NCI-H446 (cell line): ENCODE data around the gene SPATA20.
A peak's percentile ranks its signal among the peaks of the same experiment; 100 is the strongest.

ENCODE experiments used
- DNase-seq, 2 experiments: peaks; one replicate each; lab custom pipeline; 2025; lab: John Stamatoyannopoulos, UW

The SPATA20 gene

GRCh38 chr17:50559674-50560184 lies 12.8 kb downstream of the SPATA20 start:
- DNase-seq: no peak

DNA sequence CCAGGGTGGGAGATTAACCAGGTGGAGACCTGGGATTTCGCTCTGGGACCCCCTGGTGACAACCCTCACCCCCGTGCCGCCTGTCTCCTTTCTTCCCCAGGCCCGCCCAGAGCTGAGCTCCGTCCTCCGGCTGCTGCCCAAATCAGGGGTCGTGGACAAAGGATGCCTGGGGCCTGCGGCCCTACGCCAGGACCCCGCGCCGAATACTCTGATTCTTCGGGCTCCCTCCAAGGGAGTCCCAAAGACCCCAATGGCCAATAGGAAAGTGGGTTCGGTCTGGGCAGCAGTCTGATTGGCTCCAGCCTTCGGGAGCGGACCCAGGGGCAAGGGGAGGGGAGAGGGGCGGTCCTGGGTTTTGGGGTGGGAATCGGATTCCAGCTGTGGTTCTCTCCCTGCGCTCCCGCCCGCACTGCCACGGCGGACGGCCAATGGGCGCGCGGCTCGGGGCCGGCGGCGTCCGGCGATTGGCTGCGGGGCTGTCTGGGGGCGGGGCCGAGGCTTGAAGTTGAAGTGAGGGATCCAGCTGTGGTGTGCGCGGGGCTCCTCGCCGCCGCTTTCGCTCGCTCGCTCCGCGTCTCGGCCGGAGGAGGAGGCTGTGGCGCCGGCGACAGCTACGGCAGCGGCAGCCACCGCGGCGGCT lies 13.3 kb downstream of the SPATA20 start, which contains the start of gene CACNA1G:
Gene CACNA1G (plus strand): TSS at position 531 of the 640 bp plus-strand sequence. CDS start 745 bp downstream, outside the sequence.
- peak; percentile 18 to 74 for DNase-seq

- no peak for DNase-seq
Observed at GRCh38 chr17:50560931-50561745, 14.2 kb downstream of the SPATA20 start.

- DNase-seq: no peak
Observed at GRCh38 chr17:50561746-50562141, 14.8 kb downstream of the SPATA20 start.

- no peak for DNase-seq
Observed at GRCh38 chr17:50562242-50563091, 15.5 kb downstream of the SPATA20 start.

GRCh38 chr17:50563092-50563511 lies 16.1 kb downstream of the SPATA20 start:
- no peak for DNase-seq

- peak in 1 of 2 experiments; percentile 18 for DNase-seq
Observed at GRCh38 chr17:50564916-50565315, 17.9 kb downstream of the SPATA20 start.

GRCh38 chr17:50565402-50566350 lies 18.7 kb downstream of the SPATA20 start:
- peak; percentile 14 to 23 for DNase-seq

DNA sequence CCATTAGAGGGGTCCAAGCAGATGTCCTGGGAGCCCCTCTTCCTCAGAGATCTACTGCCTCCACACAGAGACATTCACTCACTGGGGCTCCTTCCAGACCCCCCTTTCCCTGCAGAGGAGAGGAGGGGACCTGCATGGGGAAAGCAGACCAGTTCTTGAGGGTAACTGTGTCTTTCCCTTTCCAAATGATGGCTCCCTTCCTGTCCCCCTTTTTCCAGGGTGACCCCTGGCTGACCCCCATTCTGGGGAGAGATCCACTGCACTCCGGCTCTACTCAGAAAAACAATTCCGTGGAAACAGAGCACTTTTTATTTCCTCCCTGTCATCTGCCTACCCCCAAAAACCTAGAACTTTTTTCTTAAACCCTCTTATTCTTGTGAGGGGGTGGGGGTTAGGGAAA lies 19.9 kb downstream of the SPATA20 start:
- DNase-seq: no peak

DNA sequence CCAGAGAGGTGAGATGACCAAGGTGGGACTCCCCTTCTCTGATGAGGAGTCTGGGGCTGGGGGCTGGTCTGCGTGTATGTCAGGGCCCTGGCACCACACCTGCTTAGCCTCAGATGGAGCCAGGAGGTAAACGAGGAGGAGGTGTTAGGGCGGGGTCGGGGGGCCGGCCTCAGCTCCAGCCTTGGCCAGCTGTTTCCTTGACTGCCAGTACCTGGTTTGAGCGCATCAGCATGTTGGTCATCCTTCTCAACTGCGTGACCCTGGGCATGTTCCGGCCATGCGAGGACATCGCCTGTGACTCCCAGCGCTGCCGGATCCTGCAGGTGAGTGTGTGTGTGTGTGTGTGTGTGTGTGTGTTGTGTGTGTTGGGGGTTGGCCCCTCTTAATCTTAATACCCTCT lies 21.7 kb downstream of the SPATA20 start:
- DNase-seq: no peak

DNA sequence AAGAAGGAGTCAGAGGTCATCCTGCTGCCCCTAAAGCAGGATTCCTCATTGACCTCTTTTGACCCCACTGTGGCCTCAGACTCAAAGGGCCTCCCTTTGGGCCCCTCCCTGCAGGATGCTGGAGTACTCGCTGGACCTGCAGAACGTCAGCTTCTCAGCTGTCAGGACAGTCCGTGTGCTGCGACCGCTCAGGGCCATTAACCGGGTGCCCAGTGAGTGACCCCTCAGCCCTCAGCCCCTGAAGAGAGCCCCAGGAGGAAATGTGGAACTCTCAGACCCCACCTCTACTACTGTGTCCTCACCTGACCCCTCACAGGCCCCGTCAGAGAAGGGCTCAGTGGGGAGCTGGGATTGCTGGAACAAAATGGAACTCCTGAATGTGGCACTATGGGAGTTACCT lies 22.6 kb downstream of the SPATA20 start:
- no peak for DNase-seq

DNA sequence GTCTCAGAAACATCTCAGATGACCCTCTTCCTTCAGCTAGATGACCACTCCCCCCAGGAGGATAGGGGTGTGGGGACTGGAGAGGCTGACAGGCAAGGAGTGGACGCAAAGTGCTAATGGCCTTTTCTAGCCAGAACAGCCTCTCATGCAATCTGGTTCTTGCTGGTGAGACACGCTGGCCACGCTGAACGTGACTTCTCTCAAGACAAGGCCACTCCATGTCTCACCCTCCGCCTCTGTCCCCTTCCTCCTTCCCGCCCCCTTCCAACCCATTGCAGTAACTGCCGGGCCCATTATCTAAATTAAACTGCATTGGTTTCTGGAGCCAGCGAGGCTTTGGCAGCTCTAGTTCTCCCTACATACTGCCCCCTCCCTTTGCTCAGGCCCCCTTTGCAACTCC lies 23.1 kb downstream of the SPATA20 start:
- DNase-seq: no peak

- DNase-seq: no peak
Observed at GRCh38 chr17:50570528-50570927, 23.6 kb downstream of the SPATA20 start.

- no peak for DNase-seq
Observed at GRCh38 chr17:50571681-50572080, 24.7 kb downstream of the SPATA20 start.

DNA sequence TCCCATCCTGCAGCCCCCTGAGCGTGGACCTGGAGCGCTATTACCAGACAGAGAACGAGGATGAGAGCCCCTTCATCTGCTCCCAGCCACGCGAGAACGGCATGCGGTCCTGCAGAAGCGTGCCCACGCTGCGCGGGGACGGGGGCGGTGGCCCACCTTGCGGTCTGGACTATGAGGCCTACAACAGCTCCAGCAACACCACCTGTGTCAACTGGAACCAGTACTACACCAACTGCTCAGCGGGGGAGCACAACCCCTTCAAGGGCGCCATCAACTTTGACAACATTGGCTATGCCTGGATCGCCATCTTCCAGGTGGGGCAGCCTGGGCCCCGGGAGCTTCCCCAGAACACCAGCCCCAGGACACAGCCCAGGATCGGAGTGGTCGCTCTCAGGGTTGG lies 25.6 kb downstream of the SPATA20 start:
- no peak for DNase-seq

DNA sequence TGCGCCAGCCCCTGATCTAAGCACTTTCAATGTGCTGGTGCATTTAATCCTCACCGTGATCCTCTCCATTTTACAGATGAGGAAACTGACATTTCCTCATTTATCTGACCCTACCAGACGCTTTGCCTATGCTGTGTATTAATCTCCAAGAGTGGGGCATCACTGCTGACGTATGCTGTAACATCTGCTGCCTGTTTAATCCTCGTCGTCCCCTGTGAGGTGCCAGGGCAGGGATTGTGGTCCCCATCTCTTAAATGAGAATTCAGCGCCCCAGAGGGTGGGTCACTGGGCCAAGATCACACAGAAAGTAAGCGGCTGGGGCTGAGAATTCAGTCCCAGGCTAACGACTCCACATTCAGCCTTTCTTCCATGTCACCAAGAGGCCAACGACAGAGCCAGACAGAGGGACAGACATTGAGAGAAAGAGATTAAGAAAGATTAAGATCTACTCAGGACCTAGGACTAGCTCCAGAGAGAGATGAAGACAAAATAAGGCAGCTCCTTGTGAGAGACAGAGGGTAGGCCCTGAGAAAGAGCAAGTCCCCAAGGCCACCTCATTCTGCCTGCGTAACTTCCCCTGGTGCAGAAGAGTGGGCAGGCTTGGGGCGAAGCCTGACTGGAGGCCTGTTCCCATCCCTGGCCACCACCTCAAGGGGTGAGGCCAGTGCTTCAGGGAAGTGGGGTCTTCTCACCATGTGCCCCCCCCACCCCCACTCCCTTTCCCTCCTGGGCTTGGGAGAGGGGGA lies 27.1 kb downstream of the SPATA20 start:
- DNase-seq: no peak

DNA sequence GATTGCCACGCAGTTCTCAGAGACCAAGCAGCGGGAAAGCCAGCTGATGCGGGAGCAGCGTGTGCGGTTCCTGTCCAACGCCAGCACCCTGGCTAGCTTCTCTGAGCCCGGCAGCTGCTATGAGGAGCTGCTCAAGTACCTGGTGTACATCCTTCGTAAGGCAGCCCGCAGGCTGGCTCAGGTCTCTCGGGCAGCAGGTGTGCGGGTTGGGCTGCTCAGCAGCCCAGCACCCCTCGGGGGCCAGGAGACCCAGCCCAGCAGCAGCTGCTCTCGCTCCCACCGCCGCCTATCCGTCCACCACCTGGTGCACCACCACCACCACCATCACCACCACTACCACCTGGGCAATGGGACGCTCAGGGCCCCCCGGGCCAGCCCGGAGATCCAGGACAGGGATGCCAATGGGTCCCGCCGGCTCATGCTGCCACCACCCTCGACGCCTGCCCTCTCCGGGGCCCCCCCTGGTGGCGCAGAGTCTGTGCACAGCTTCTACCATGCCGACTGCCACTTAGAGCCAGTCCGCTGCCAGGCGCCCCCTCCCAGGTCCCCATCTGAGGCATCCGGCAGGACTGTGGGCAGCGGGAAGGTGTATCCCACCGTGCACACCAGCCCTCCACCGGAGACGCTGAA lies 28.7 kb downstream of the SPATA20 start:
- DNase-seq: no peak

DNA sequence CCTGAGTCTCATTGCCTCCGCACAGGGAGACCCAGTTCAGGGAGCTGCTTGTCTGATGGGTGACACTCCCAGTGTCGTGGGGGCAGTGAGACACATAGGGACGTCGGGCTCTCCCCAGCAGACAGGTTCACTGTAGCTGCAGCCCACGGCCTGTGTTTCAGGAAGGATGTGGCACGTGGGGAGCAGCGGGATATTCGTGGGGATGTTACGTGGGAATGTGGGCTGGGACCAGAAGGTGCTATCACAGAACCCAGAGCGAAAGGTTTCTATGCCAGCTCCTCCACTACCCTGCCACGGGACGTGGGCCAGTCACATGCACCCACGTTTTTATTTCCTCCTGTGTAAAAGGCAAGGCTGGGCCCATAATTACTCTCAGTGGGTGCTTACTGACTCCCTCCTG lies 29.9 kb downstream of the SPATA20 start:
- DNase-seq: no peak

DNA sequence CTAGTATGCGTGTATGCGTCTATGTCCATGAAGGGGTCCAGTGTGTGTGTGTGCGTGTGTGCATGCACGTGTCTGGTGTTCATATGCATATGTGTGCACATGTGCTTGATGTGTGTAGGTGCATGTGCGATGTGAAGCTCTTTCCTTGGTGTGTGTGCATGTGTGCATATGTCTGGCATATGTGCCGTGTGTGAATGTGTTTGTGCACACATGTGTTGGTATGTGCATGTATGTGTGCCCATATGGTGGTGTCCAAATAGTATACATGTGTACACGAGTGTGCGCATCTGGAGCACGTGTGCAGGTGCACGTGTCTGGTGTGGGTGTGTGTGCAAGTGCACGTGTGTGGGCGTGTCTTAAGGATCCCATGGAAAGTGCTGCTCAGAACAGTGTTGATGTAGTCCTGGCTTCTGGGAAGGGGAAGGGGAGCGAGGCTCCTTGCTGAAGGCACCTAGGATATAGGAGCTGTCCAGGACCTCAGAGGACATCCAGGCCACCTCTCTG lies 30.5 kb downstream of the SPATA20 start:
- no peak for DNase-seq

- no peak for DNase-seq
Observed at GRCh38 chr17:50578173-50578572, 31.2 kb downstream of the SPATA20 start.
